Natural killer cell (primary cell): Measurements from ENCODE around the gene TEX11. TPM values are rescaled to one million over a fixed set of nuclear protein-coding genes. Genes with fewer than 3 reads are reported as not detected.
A peak's percentile ranks its signal among the peaks of the same experiment; 100 is the strongest.
"Not testable (repeated sequence)": the region's sequence is repeated elsewhere in the genome, so short reads cannot be mapped to it uniquely, and the experiment has no call there.

ENCODE experiments used
- ATAC-seq, 3 donors: fragments of 150-1000 bp in 2 of 3; fragments of 200-7000 bp in 1 of 3; cut with Tn5 transposase; 1 replicate in 1 of 3; 2 replicates in 2 of 3; pipeline ENCODE4 v1.10.0; 2021; ENCODE audit warnings: mild to moderate bottlenecking in 2 of 3, moderate library complexity in 2 of 3
- DNase-seq, 2 donors: peaks; one replicate each; pipeline versions ENCODE4 v3.0.0 to v3.0.0-alpha.2; 2013 to 2021; ENCODE audit warnings: mixed read lengths in 1 of 2
- H3K27ac ChIP-seq: one replicate; pipeline ENCODE4 v1.5.1; 2013; ENCODE audit warnings: mild to moderate bottlenecking, low read length
- H3K27me3 ChIP-seq: one replicate; pipeline ENCODE4 v1.6.1; 2013; ENCODE audit warnings: low read length; ENCODE audit not compliant: control insufficient read depth, insufficient read depth
- H3K36me3 ChIP-seq: one replicate; pipeline ENCODE4 v1.6.1; 2013; ENCODE audit warnings: low read length; ENCODE audit not compliant: control insufficient read depth, insufficient read depth
- H3K4me1 ChIP-seq: one replicate; pipeline ENCODE4 v1.6.1; 2013; ENCODE audit warnings: low read length; ENCODE audit not compliant: control insufficient read depth, insufficient read depth
- H3K4me3 ChIP-seq: one replicate; pipeline ENCODE4 v1.5.1; 2013; ENCODE audit warnings: low read length
- H3K9me3 ChIP-seq: one replicate; pipeline ENCODE4 v1.6.1; 2013; ENCODE audit warnings: low read length; ENCODE audit not compliant: control insufficient read depth, insufficient read depth
- H3K27ac Mint-ChIP-seq, 2 donors: one replicate each; pipeline ENCODE4 v1.8.0; 2022; ENCODE audit warnings: mild to moderate bottlenecking in 2 of 2, mixed read lengths in 2 of 2, moderate library complexity in 1 of 2
- H3K27me3 Mint-ChIP-seq, 2 donors: one replicate each; pipeline ENCODE4 v1.8.0; 2022; ENCODE audit warnings: low read depth in 2 of 2, mixed read lengths in 2 of 2
- H3K36me3 Mint-ChIP-seq: one replicate; pipeline ENCODE4 v1.8.0; 2022; ENCODE audit warnings: mixed read lengths
- H3K4me1 Mint-ChIP-seq, 2 donors: one replicate each; pipeline ENCODE4 v1.8.0; 2022; ENCODE audit warnings: mixed read lengths in 2 of 2
- H3K4me3 Mint-ChIP-seq: one replicate; pipeline ENCODE4 v1.8.0; 2022; ENCODE audit warnings: mild to moderate bottlenecking, moderate library complexity, mixed read lengths
- H3K9me3 Mint-ChIP-seq, 2 donors: one replicate each; pipeline ENCODE4 v1.8.0; 2022; ENCODE audit warnings: mixed read lengths in 2 of 2
- WGBS: methylation state at CpG from one replicate; pipeline ENCODE4 v1.1.7; 2013; ENCODE audit warnings: missing lambda C conversion rate; ENCODE audit not compliant: insufficient coverage; 5-methylcytosine and 5-hydroxymethylcytosine counted together
- intact Hi-C: fragments of 100-400 bp; cut with micrococcal nuclease; formaldehyde crosslinking; loops from one replicate; pipeline ENCODE4 v1.14.2; 2022
- total RNA-seq, 4 donors: library from RNA; stranded (reverse); fragments of 120-200 nt in 1 of 4; gene quantifications; one replicate each; pipeline versions ENCODE4 v1.2.3 to v1.2.4, GENCODE V29; 2013 to 2022
- TF ChIP-seq, protein P1 (sequence below): fragments of 200-600 bp; IDR thresholded peaks from one replicate; pipeline ENCODE4 v1.8.0; 2022; ENCODE audit warnings: antibody characterized with exemption

Gene TEX11
- total RNA-seq, 3 donors from 2014 or later (not counting 1 experiment from before 2014, with no cell fraction given): not detected

GRCh38 chrX:70669120-70669519, 239.4 kb downstream of the TEX11 start:
- no peak overlapping the region for H3K4me3 ChIP-seq
- no peaks in the 10 kb centered on the region for H3K27me3 ChIP-seq
- Mint-ChIP-seq H3K36me3 (no peaks in the 10 kb centered on the region), H3K4me3 (no peak overlapping the region), H3K9me3 (no peaks in the 10 kb centered on the region), H3K27me3 (peaks cover 2 to 6% of the 10 kb centered on the region in 2 donors), H3K27ac (no peak overlapping the region), H3K4me1 (no peaks in the 10 kb centered on the region)
- no peak overlapping the region for H3K27ac ChIP-seq
- ATAC-seq (no peak), DNase-seq (no peak)
- no peaks in the 10 kb centered on the region for H3K9me3 ChIP-seq
- no peaks in the 10 kb centered on the region for H3K36me3 ChIP-seq
- no peaks in the 10 kb centered on the region for H3K4me1 ChIP-seq
- intact Hi-C loops: loop anchor here (10.0 kb wide), 1 partner anchor 214 kb away; no protein-coding TSS in a partner anchor
- TF ChIP-seq, protein P1, sequence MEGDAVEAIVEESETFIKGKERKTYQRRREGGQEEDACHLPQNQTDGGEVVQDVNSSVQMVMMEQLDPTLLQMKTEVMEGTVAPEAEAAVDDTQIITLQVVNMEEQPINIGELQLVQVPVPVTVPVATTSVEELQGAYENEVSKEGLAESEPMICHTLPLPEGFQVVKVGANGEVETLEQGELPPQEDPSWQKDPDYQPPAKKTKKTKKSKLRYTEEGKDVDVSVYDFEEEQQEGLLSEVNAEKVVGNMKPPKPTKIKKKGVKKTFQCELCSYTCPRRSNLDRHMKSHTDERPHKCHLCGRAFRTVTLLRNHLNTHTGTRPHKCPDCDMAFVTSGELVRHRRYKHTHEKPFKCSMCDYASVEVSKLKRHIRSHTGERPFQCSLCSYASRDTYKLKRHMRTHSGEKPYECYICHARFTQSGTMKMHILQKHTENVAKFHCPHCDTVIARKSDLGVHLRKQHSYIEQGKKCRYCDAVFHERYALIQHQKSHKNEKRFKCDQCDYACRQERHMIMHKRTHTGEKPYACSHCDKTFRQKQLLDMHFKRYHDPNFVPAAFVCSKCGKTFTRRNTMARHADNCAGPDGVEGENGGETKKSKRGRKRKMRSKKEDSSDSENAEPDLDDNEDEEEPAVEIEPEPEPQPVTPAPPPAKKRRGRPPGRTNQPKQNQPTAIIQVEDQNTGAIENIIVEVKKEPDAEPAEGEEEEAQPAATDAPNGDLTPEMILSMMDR: no peak

GRCh38 chrX:70664726-70665125, 243.8 kb downstream of the TEX11 start:
- TF ChIP-seq, protein P1: no peak
- Mint-ChIP-seq H3K4me3 (no peak overlapping the region), H3K27ac (no peak overlapping the region), H3K9me3 (no peaks in the 10 kb centered on the region), H3K27me3 (peaks cover 0 to 3% of the 10 kb centered on the region in 2 donors), H3K4me1 (no peaks in the 10 kb centered on the region), H3K36me3 (no peaks in the 10 kb centered on the region)
- Histone ChIP-seq H3K4me3 (no peak overlapping the region), H3K27ac (no peak overlapping the region), H3K4me1 (no peaks in the 10 kb centered on the region), H3K9me3 (no peaks in the 10 kb centered on the region), H3K36me3 (no peaks in the 10 kb centered on the region), H3K27me3 (no peaks in the 10 kb centered on the region)
- DNase-seq (peak in 1 of 2 donors; percentile 33), ATAC-seq (no peak)
- WGBS: no CpG with 5 or more reads among the region's 1 CpG
- intact Hi-C loops: loop anchor here (10.0 kb wide), 1 partner anchor 210 kb away; no protein-coding TSS in a partner anchor

DNA sequence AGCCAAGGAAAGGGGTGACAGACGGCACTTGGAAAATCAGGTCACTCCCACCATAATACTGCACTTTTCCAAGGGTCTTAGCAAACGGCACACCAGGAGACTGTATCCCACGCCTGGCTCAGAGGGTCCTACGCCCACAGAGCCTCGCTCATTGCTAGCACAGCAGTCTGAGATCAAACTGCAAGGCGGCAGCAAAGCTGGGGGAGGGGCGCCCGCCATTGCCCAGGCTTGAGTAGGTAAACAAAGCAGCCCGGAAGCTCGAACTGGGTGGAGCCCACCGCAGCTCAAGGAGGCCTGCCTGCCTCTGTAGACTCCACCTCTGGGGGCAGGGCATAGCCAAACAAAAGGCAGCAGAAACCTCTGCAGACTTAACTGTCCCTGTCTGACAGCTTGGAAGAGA, 247.4 kb downstream of the TEX11 start:
- not testable (repeated sequence) for H3K9me3 ChIP-seq, H3K27me3 Mint-ChIP-seq, H3K27me3 ChIP-seq, H3K9me3 Mint-ChIP-seq, H3K4me1 ChIP-seq, H3K27ac Mint-ChIP-seq, ATAC-seq, H3K4me1 Mint-ChIP-seq, H3K36me3 ChIP-seq, H3K4me3 Mint-ChIP-seq, H3K4me3 ChIP-seq, H3K36me3 Mint-ChIP-seq, DNase-seq, H3K27ac ChIP-seq
- intact Hi-C loops: loop anchor here (10.0 kb wide), 1 partner anchor 206 kb away; no protein-coding TSS in a partner anchor
- 70% methylated on average over 6 of the region's 11 CpGs for WGBS

GRCh38 chrX:70657546-70657945, 251.0 kb downstream of the TEX11 start:
- H3K36me3 ChIP-seq, H3K27ac Mint-ChIP-seq, H3K36me3 Mint-ChIP-seq, ATAC-seq, H3K4me3 ChIP-seq, DNase-seq, H3K4me1 Mint-ChIP-seq, H3K9me3 Mint-ChIP-seq, H3K9me3 ChIP-seq, H3K4me1 ChIP-seq, H3K4me3 Mint-ChIP-seq, H3K27me3 ChIP-seq, intact Hi-C loops, H3K27ac ChIP-seq: not testable (repeated sequence)
- no CpG with 5 or more reads among the region's 4 CpGs for WGBS
- peaks cover 4 to 15% of the 10 kb centered on the region in 2 donors for H3K27me3 Mint-ChIP-seq
